HG03103 (cell line): Measurements from ENCODE around the gene FOLH1.
"Not testable (repeated sequence)": the region's sequence is repeated elsewhere in the genome, so short reads cannot be mapped to it uniquely, and the experiment has no call there.

ENCODE experiments used
- ATAC-seq: cut with Tn5 transposase; IDR thresholded peaks from one replicate; pipeline ENCODE4 v1.9.1; 2021; ENCODE audit warnings: low read depth; ENCODE audit not compliant: unreplicated experiment

The FOLH1 gene

DNA sequence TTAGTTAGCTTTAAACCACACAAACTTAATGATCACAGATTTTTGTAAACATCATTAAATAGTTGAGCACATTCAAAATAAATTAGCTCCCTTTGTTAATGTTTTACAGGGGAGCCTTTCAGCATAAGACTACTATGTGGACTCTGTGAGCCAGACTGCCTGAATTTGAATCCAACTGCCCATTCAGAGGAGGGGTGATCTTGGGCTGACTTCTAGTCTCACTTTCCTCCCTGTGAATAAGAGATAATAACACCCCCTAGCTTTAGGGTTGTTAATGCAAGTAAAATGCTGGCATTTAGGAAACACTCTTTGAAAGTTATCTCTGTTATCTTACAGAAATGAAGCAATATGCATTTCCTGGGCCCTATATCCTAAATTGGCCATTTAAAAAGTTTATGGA lies 23.6 kb downstream of the FOLH1 start:
- not testable (repeated sequence) for ATAC-seq

DNA sequence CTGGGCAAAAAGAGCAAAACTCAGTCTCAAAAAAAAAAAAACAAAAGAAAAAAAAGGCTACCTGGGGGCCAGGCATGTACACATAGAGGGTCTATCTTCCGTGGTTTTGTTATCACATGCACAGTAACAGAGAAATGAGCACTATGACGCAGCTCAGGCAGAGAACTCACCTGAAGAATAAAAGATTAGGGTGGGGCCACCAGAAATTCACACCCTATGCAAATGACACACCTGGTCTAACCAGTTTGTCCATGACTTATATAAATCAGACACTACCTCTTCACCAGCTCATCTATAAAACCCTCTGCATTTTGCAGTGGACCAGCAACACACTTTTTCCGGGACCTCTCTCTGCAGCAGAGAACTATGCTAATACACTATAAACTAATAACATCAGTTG lies 30.5 kb downstream of the FOLH1 start:
- ATAC-seq = not testable (repeated sequence)

DNA sequence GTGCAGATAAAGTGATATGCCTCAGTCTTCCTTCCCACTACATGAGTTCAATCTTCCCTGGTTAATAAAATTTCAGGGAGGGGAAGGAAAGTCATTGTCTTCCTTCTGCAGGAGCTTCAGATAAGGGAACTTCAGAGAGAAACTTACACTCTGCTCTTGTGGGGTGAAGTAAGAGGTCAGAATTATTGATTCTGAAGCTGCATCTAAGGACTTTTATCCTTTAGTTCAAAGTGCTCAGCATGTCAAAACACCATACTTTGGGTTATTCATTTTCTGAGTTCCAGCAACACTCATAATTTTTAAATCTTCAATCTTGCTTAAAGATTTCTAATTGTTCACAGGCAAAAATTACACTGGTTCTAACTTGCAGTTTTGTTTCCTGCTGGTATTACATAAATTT lies 33.0 kb downstream of the FOLH1 start:
- ATAC-seq = not testable (repeated sequence)

GRCh38 chr11:49174691-49175366 lies 33.6 kb downstream of the FOLH1 start:
- not testable (repeated sequence) for ATAC-seq

- not testable (repeated sequence) for ATAC-seq
These were observed 36.8 kb downstream of the FOLH1 start for GRCh38 chr11:49171613-49172012.

GRCh38 chr11:49169579-49169978 lies 38.8 kb downstream of the FOLH1 start:
- not testable (repeated sequence) for ATAC-seq

GRCh38 chr11:49168992-49169391 lies 39.4 kb downstream of the FOLH1 start:
- not testable (repeated sequence) for ATAC-seq

DNA sequence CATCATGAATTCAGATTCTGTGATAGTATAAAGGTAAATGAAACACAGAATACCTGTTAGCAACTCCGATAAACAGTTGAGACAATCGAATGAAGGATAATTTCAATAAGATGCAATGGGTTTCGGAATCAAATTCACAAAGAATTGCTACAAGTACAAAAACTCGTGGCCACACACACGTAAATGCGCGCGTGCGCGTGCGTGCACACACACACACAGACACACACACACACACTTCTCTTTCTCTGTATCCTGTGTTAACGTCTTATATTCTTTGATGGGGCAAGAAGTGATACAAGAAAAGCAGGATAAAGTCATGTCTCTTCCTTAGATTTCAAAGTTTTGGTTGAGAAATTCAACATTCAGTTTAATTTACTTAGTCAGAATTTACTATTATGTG lies 57.2 kb downstream of the FOLH1 start:
- ATAC-seq = no peak

DNA sequence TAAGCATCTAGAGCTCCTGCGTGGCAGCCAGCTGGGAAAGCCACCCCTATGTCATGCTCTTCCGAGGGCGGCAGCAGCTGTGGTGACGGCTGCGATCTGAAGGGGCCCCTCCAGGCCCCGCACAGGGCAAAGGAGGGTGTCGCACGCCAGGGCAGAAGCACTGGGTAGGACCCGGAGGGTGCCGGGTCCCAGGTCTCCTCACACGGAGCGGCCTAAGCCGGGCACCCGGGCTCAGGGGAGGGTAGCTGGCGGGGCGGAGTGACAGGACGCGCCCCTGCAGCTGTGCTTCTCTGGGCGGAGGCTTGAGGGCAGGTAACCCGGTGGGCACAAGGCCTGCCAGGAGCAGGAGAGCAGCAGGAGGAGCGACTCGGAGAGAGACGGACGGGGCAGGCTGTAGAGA lies 106.0 kb downstream of the FOLH1 start:
- not testable (repeated sequence) for ATAC-seq
